HG02571 (cell line): ENCODE results near the gene NOX3.

Experiments
- ATAC-seq: cut with Tn5 transposase; IDR thresholded peaks from one replicate; pipeline ENCODE4 v1.9.1; 2021; ENCODE audit warnings: mild to moderate bottlenecking, moderate library complexity; ENCODE audit not compliant: unreplicated experiment

Gene NOX3

GRCh38 chr6:155436981-155437749 lies 18.5 kb downstream of the NOX3 start:
- no peak for ATAC-seq

GRCh38 chr6:155434829-155435423 lies 20.7 kb downstream of the NOX3 start:
- no peak for ATAC-seq

GRCh38 chr6:155434096-155434495 lies 21.5 kb downstream of the NOX3 start:
- ATAC-seq, result no peak

- no peak for ATAC-seq
Measured at GRCh38 chr6:155432293-155432692, 23.3 kb downstream of the NOX3 start.

- no peak for ATAC-seq
Measured at GRCh38 chr6:155429321-155429893, 26.2 kb downstream of the NOX3 start.

- no peak for ATAC-seq
Measured at GRCh38 chr6:155426408-155426945, 29.2 kb downstream of the NOX3 start.

GRCh38 chr6:155424181-155424580 lies 31.5 kb downstream of the NOX3 start:
- no peak for ATAC-seq

GRCh38 chr6:155422635-155423034 lies 33.0 kb downstream of the NOX3 start:
- ATAC-seq, result no peak

GRCh38 chr6:155420492-155420891 lies 35.1 kb downstream of the NOX3 start:
- no peak for ATAC-seq

GRCh38 chr6:155419161-155419560 lies 36.5 kb downstream of the NOX3 start:
- no peak for ATAC-seq

GRCh38 chr6:155418017-155418761 lies 37.5 kb downstream of the NOX3 start:
- ATAC-seq, result peak; percentile 58

GRCh38 chr6:155417454-155417853 lies 38.2 kb downstream of the NOX3 start:
- no peak for ATAC-seq

- no peak for ATAC-seq
Measured at GRCh38 chr6:155415953-155416352, 39.7 kb downstream of the NOX3 start.

GRCh38 chr6:155414049-155414448 lies 41.6 kb downstream of the NOX3 start:
- no peak for ATAC-seq

- no peak for ATAC-seq
Measured at GRCh38 chr6:155412335-155412734, 43.3 kb downstream of the NOX3 start.

GRCh38 chr6:155411154-155412052 lies 44.2 kb downstream of the NOX3 start:
- no peak for ATAC-seq

- no peak for ATAC-seq
Measured at GRCh38 chr6:155409391-155409790, 46.2 kb downstream of the NOX3 start.

GRCh38 chr6:155408981-155409380 lies 46.7 kb downstream of the NOX3 start:
- ATAC-seq, result no peak

GRCh38 chr6:155408231-155408630 lies 47.4 kb downstream of the NOX3 start:
- ATAC-seq, result no peak

- ATAC-seq, result no peak
Measured at GRCh38 chr6:155406801-155407200, 48.8 kb downstream of the NOX3 start.
